Activated T-cell treated with anti-CD3 and anti-CD28 coated beads for 1 hour (primary cell): ENCODE data around the gene FADD.
"Not testable (repeated sequence)": the region's sequence is repeated elsewhere in the genome, so short reads cannot be mapped to it uniquely, and the experiment has no call there.

Experiments used
- DNase-seq: peaks from one replicate; pipeline ENCODE4 v3.0.0-alpha.2; 2020; ENCODE audit warnings: low read depth

The FADD gene

GRCh38 chr11:70205049-70205725 lies 2.1 kb downstream of the FADD start:
- no peak for DNase-seq

- no peak for DNase-seq
Observed at GRCh38 chr11:70205766-70206165, 2.7 kb downstream of the FADD start.

GRCh38 chr11:70206226-70206981 lies 3.3 kb downstream of the FADD start:
- no peak for DNase-seq

GRCh38 chr11:70206982-70207376 lies 3.9 kb downstream of the FADD start:
- DNase-seq, result no peak

GRCh38 chr11:70207531-70208131 lies 4.5 kb downstream of the FADD start:
- DNase-seq, result no peak

GRCh38 chr11:70209391-70209912 lies 6.4 kb downstream of the FADD start:
- no peak for DNase-seq

GRCh38 chr11:70210051-70210501 lies 7.0 kb downstream of the FADD start:
- no peak for DNase-seq

- DNase-seq, result no peak
Observed at GRCh38 chr11:70210530-70210929, 7.4 kb downstream of the FADD start.

GRCh38 chr11:70212227-70212811 lies 9.2 kb downstream of the FADD start:
- no peak for DNase-seq

GRCh38 chr11:70217388-70217787 lies 14.3 kb downstream of the FADD start:
- DNase-seq, result not testable (repeated sequence)

GRCh38 chr11:70218076-70218475 lies 15.0 kb downstream of the FADD start:
- not testable (repeated sequence) for DNase-seq

- DNase-seq, result no peak
Observed at GRCh38 chr11:70220136-70220535, 17.0 kb downstream of the FADD start.

GRCh38 chr11:70220920-70221319 lies 17.8 kb downstream of the FADD start:
- DNase-seq, result no peak

- no peak for DNase-seq
Observed at GRCh38 chr11:70225681-70226177, 22.6 kb downstream of the FADD start.

GRCh38 chr11:70226183-70226582 lies 23.1 kb downstream of the FADD start:
- DNase-seq, result no peak

- DNase-seq, result no peak
Observed at GRCh38 chr11:70226967-70227366, 23.9 kb downstream of the FADD start.

- no peak for DNase-seq
Observed at GRCh38 chr11:70229737-70230136, 26.6 kb downstream of the FADD start.

GRCh38 chr11:70230151-70230839 lies 27.2 kb downstream of the FADD start:
- DNase-seq, result no peak

- no peak for DNase-seq
Observed at GRCh38 chr11:70230840-70231710, 28.0 kb downstream of the FADD start.

- no peak for DNase-seq
Observed at GRCh38 chr11:70233034-70233433, 29.9 kb downstream of the FADD start.

- DNase-seq, result no peak
Observed at GRCh38 chr11:70233511-70233934, 30.4 kb downstream of the FADD start.
